GM21529 (cell line): ENCODE results near the gene ITGA5.

ENCODE experiments used
- ATAC-seq: cut with Tn5 transposase; IDR thresholded peaks from one replicate; pipeline ENCODE4 v1.9.1; 2021; ENCODE audit not compliant: unreplicated experiment

ITGA5 gene

GRCh38 chr12:54373649-54374561 lies 45.2 kb downstream of the ITGA5 start:
- no peak for ATAC-seq

- ATAC-seq = no peak
These were observed 46.8 kb downstream of the ITGA5 start for GRCh38 chr12:54372113-54372806.

- ATAC-seq = no peak
These were observed 47.5 kb downstream of the ITGA5 start for GRCh38 chr12:54371328-54372112.

GRCh38 chr12:54370171-54370730 lies 48.8 kb downstream of the ITGA5 start:
- ATAC-seq = no peak

- ATAC-seq = no peak
These were observed 49.4 kb downstream of the ITGA5 start for GRCh38 chr12:54369597-54370131.

- peak; percentile 74 for ATAC-seq
These were observed 50.1 kb downstream of the ITGA5 start for GRCh38 chr12:54368709-54369596.

GRCh38 chr12:54368025-54368708 lies 50.9 kb downstream of the ITGA5 start:
- ATAC-seq = peak; percentile 16

- ATAC-seq = peak; percentile 57
These were observed 54.7 kb downstream of the ITGA5 start, which contains the start of gene GPR84 for GRCh38 chr12:54364413-54364812. TSS of gene GPR84 (minus strand) at chr12:54364486. CDS start at chr12:54363851, 635 bp downstream.

- ATAC-seq = no peak
These were observed 55.4 kb downstream of the ITGA5 start for GRCh38 chr12:54363618-54364017.

- no peak for ATAC-seq
These were observed 56.0 kb downstream of the ITGA5 start for GRCh38 chr12:54363047-54363446.

- no peak for ATAC-seq
These were observed 58.2 kb downstream of the ITGA5 start for GRCh38 chr12:54360717-54361456.

- ATAC-seq = no peak
These were observed 59.2 kb downstream of the ITGA5 start for GRCh38 chr12:54359762-54360351.

GRCh38 chr12:54358945-54359761 lies 59.9 kb downstream of the ITGA5 start:
- peak; percentile 97 for ATAC-seq

GRCh38 chr12:54358191-54358944 lies 60.7 kb downstream of the ITGA5 start:
- peak; percentile 42 for ATAC-seq

- no peak for ATAC-seq
These were observed 61.4 kb downstream of the ITGA5 start for GRCh38 chr12:54357506-54358190.

- no peak for ATAC-seq
These were observed 62.1 kb downstream of the ITGA5 start for GRCh38 chr12:54356951-54357356.
